AG09309 (cell line): Measurements from ENCODE around the gene ZNF184.
"Not testable (repeated sequence)": the region's sequence is repeated elsewhere in the genome, so short reads cannot be mapped to it uniquely, and the experiment has no call there.

Experiments used
- DNase-seq: peaks from one replicate; pipeline ENCODE4 v3.0.0-alpha.2; 2010; ENCODE audit warnings: low read depth
- H3K4me3 ChIP-seq: 2 replicates; pipeline ENCODE4 v1.5.1; 2011; ENCODE audit warnings: mild to moderate bottlenecking, low read depth, low read length, moderate library complexity; ENCODE audit not compliant: control insufficient read depth
- CTCF ChIP-seq: IDR thresholded peaks from 2 replicates; pipeline ENCODE4 v1.5.1; 2011; ENCODE audit warnings: mild to moderate bottlenecking, low read depth, low read length, inconsistent platforms; ENCODE audit not compliant: insufficient read depth, control insufficient read depth; ENCODE audit errors: missing control alignments

ZNF184 gene

GRCh38 chr6:27428966-27429365 is 43.9 kb downstream of the ZNF184 start:
- no peak overlapping the region for H3K4me3 ChIP-seq
- DNase-seq = no peak
- TF ChIP-seq CTCF = no peak

GRCh38 chr6:27428502-27428901 is 44.4 kb downstream of the ZNF184 start:
- no peak overlapping the region for H3K4me3 ChIP-seq
- no peak for DNase-seq
- TF ChIP-seq CTCF = no peak

GRCh38 chr6:27426045-27426620 is 46.8 kb downstream of the ZNF184 start:
- TF ChIP-seq CTCF = no peak
- no peak for DNase-seq
- no peak overlapping the region for H3K4me3 ChIP-seq

- H3K4me3 ChIP-seq, DNase-seq: not testable (repeated sequence)
Observed at GRCh38 chr6:27424851-27425250, 48.1 kb downstream of the ZNF184 start.

GRCh38 chr6:27422651-27423332 is 50.1 kb downstream of the ZNF184 start:
- DNase-seq = no peak
- H3K4me3 ChIP-seq = peak overlapping the region; percentile 2; the same call in 1 of the 2 replicates

GRCh38 chr6:27419363-27419762 is 53.5 kb downstream of the ZNF184 start:
- H3K4me3 ChIP-seq = no peak overlapping the region
- no peak for TF ChIP-seq CTCF
- no peak for DNase-seq

More at GRCh38 chr6:27422651-27423332, 50.1 kb downstream of the ZNF184 start:
- no peak for TF ChIP-seq CTCF

GRCh38 chr6:27415898-27416297 is 57.0 kb downstream of the ZNF184 start:
- no peak overlapping the region for H3K4me3 ChIP-seq
- no peak for DNase-seq
- TF ChIP-seq CTCF = no peak
